ENCODE results near the gene MVB12B. TPM values are rescaled to one million over a fixed set of nuclear protein-coding genes. Genes with fewer than 3 reads are reported as not detected.

The MVB12B gene
- total and polyA plus RNA-seq, 3 donors from 2014 or later, result 13.6 to 30.7 (median 26.2) TPM

- Histone ChIP-seq H3K27ac (no peak overlapping the region), H3K9me3 (no peaks in the 10 kb centered on the region), H3K4me1 (no peaks in the 10 kb centered on the region), H3K4me3 (no peak overlapping the region), H3K36me3 (ENCODE audit: low read depth, missing control alignments) (no peaks in the 10 kb centered on the region), H3K27me3 (no peaks in the 10 kb centered on the region)
- WGBS, 2 donors, result 88 to 92% methylated on average over 2 of the region's 2 CpGs
- intact Hi-C loops (cut with DNase I; ENCODE audit: low total_unique reads), result no loop called here
- DNase-seq, result no peak
- no peak for TF ChIP-seq POLR2A (IDR thresholded peaks at IDR 0.05)
- TF ChIP-seq, protein P1, sequence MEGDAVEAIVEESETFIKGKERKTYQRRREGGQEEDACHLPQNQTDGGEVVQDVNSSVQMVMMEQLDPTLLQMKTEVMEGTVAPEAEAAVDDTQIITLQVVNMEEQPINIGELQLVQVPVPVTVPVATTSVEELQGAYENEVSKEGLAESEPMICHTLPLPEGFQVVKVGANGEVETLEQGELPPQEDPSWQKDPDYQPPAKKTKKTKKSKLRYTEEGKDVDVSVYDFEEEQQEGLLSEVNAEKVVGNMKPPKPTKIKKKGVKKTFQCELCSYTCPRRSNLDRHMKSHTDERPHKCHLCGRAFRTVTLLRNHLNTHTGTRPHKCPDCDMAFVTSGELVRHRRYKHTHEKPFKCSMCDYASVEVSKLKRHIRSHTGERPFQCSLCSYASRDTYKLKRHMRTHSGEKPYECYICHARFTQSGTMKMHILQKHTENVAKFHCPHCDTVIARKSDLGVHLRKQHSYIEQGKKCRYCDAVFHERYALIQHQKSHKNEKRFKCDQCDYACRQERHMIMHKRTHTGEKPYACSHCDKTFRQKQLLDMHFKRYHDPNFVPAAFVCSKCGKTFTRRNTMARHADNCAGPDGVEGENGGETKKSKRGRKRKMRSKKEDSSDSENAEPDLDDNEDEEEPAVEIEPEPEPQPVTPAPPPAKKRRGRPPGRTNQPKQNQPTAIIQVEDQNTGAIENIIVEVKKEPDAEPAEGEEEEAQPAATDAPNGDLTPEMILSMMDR (IDR thresholded peaks at IDR 0.05), result no peak
Observed at GRCh38 chr9:126448136-126448535, 121.5 kb downstream of the MVB12B start.

DNA sequence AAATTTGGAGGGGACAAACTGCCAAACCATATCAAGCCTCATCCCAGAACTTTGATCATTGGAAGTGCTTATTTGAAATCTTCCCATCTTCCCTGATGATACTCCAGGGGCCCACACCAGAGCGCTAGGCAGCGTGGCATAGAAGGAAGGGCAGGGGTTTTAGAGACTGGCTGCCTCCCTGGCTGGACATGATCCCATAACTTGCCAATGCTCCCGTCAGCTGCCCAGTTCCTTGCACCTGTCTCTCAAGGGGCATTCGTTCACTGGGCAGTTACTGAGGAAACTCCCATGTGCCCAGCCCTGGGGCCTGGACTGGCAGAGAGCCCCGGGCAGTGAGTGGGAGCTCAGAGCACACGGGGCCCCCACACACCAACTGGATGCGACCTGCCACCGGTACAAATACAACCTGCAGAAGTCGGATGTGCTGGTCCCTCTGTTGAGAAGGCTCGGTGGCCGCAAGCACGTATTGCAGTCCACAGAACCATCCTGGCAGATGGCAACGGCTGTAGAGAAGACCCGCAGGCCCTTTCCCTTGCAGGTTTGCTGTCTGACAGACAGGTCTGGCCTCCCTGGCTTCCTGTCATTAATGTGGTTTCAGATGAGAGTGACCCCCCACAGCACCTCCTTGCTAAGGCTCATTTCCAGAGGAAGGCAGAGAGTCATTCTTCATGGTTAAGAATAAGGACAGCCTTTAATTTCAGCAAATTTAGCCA is 122.4 kb downstream of the MVB12B start:
- intact Hi-C loops (cut with DNase I; ENCODE audit: low total_unique reads), result no loop called here
- WGBS, 2 donors, result 83 to 98% methylated on average over 10 to 12 of the region's 14 CpGs

GRCh38 chr9:126449725-126450667 is 123.4 kb downstream of the MVB12B start:
- no peak for DNase-seq
- TF ChIP-seq POLR2A (IDR thresholded peaks at IDR 0.05), result no peak
- TF ChIP-seq, protein P1 (IDR thresholded peaks at IDR 0.05), result no peak
- no peaks in the 10 kb centered on the region for H3K36me3 ChIP-seq (ENCODE audit: low read depth, missing control alignments)

More for the DNA sequence above, 122.4 kb downstream of the MVB12B start:
- Histone ChIP-seq H3K4me3 (no peak overlapping the region), H3K4me1 (no peaks in the 10 kb centered on the region), H3K36me3 (ENCODE audit: low read depth, missing control alignments) (no peaks in the 10 kb centered on the region), H3K9me3 (no peaks in the 10 kb centered on the region), H3K27me3 (no peaks in the 10 kb centered on the region), H3K27ac (no peak overlapping the region)
- DNase-seq, result no peak
- no peak for TF ChIP-seq POLR2A (IDR thresholded peaks at IDR 0.05)
- TF ChIP-seq, protein P1 (IDR thresholded peaks at IDR 0.05), result no peak

DNA sequence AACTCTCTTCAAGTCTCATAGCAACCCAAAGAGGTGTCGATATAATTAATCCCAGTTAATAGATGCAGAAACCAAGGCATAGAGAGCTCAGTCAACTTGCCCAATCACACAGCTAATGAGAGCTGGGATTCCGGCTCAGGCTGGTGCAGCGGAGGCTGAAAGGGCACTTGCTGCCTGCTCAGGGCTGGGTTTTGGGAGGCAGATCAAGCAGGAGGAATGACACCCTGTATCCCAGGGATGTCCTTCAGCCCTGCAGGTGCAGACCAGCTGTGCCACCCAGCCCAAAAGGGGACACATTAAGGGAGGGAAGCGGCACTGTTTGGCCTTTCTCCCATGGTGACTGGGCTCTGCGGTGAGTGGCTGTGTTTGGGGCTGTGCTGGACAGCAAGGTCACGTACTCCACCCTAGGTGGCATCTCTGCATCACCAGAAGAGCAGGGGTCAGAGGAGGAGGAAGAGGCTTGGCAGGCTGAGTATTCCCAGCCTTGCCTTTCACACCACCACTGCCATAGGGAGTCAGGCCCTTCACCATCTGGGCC is 124.1 kb downstream of the MVB12B start:
- Histone ChIP-seq H3K4me1 (no peaks in the 10 kb centered on the region), H3K27ac (no peak overlapping the region), H3K4me3 (no peak overlapping the region), H3K36me3 (ENCODE audit: low read depth, missing control alignments) (no peaks in the 10 kb centered on the region), H3K9me3 (no peaks in the 10 kb centered on the region), H3K27me3 (no peaks in the 10 kb centered on the region)
- no peak for TF ChIP-seq POLR2A (IDR thresholded peaks at IDR 0.05)
- TF ChIP-seq, protein P1 (IDR thresholded peaks at IDR 0.05), result no peak
- DNase-seq, result no peak
- intact Hi-C loops (cut with DNase I; ENCODE audit: low total_unique reads), result no loop called here
- WGBS, 2 donors, result 93 to 98% methylated on average over 4 to 6 of the region's 6 CpGs

More at GRCh38 chr9:126449725-126450667, 123.4 kb downstream of the MVB12B start:
- no peak overlapping the region for H3K27ac ChIP-seq
- intact Hi-C loops (cut with DNase I; ENCODE audit: low total_unique reads), result no loop called here
- no peaks in the 10 kb centered on the region for H3K27me3 ChIP-seq
- no peaks in the 10 kb centered on the region for H3K9me3 ChIP-seq
- H3K4me1 ChIP-seq, result no peaks in the 10 kb centered on the region
- H3K4me3 ChIP-seq, result no peak overlapping the region
- WGBS, 2 donors, result 88 to 91% methylated on average over 6 to 12 of the region's 12 CpGs

All from testis (tissue), 3 donors.